ENCODE data around the gene CRELD2.

CRELD2 gene

GRCh38 chr22:49882519-49883293 lies 35.7 kb upstream of the CRELD2 start:
- no peak for TF ChIP-seq CTCF (conservative IDR thresholded peaks at IDR 0.05; ENCODE audit: low read length)
- H3K4me3 ChIP-seq (ENCODE audit: low read length): no peak overlapping the region
- no peak for DNase-seq (ENCODE audit: low read depth)

GRCh38 chr22:49883294-49883640 lies 35.2 kb upstream of the CRELD2 start:
- no peak for TF ChIP-seq CTCF (conservative IDR thresholded peaks at IDR 0.05; ENCODE audit: low read length)
- no peak overlapping the region for H3K4me3 ChIP-seq (ENCODE audit: low read length)
- DNase-seq (ENCODE audit: low read depth): peak; percentile 7

GRCh38 chr22:49884075-49884474 lies 34.4 kb upstream of the CRELD2 start:
- no peak for TF ChIP-seq CTCF (conservative IDR thresholded peaks at IDR 0.05; ENCODE audit: low read length)
- DNase-seq (ENCODE audit: low read depth): no peak
- H3K4me3 ChIP-seq (ENCODE audit: low read length): no peak overlapping the region

- H3K4me3 ChIP-seq (ENCODE audit: low read length): no peak overlapping the region
- DNase-seq (ENCODE audit: low read depth): no peak
- no peak for TF ChIP-seq CTCF (conservative IDR thresholded peaks at IDR 0.05; ENCODE audit: low read length)
These were observed 33.8 kb upstream of the CRELD2 start for GRCh38 chr22:49884503-49885260.

GRCh38 chr22:49885281-49885680 lies 33.2 kb upstream of the CRELD2 start:
- no peak for TF ChIP-seq CTCF (conservative IDR thresholded peaks at IDR 0.05; ENCODE audit: low read length)
- DNase-seq (ENCODE audit: low read depth): no peak
- no peak overlapping the region for H3K4me3 ChIP-seq (ENCODE audit: low read length)

- no peak for DNase-seq (ENCODE audit: low read depth)
- TF ChIP-seq CTCF (conservative IDR thresholded peaks at IDR 0.05; ENCODE audit: low read length): no peak
- H3K4me3 ChIP-seq (ENCODE audit: low read length): no peak overlapping the region
These were observed 32.6 kb upstream of the CRELD2 start for GRCh38 chr22:49885881-49886280.

All from AG10803 (cell line).